ENCODE results near the gene TUBA4A. TPM values are rescaled to one million over a fixed set of nuclear protein-coding genes. Genes with fewer than 3 reads are reported as not detected.

Gene TUBA4A
- 229 TPM for polyA plus RNA-seq

DNA sequence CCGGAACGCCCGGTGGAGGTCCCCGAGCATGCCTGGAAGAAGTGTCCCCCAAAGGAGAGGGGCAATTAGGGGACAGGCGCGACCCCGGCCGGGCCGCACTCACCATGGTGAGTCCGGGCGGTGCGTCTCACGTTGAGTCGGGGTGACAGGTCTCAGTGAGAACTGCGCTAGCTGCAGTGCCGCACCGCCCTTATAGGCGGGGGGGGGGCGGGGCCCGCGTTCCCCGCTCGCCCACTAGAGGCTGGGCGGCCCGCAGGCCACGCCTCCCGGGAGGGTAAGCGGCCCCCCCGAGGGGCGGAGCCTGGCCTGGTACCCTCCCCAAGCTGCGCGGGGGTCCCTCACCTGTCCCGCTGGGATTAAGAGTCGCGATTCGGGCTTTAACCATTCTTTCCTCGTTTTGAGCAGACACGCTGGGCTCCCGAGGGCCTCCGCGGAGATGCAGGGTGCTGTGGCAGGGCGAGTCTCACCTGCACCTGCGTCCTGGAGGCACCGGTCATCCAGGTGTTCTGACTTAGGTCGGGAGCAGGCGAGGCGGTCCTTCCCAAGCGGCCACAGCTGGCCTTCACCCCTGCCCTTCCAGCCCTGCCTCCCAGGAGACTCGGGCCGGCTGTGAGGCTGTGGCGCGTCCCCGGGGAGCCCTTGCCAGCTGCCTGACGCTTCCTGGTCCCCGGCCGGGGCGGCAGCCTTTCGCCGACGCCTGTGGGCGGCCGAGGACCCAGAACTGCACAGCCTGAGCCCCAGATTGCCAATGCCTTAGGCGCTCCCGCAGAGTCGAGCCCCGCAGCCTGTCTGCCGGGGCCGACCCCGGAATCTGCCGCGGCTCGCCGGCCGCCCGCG is at the start of gene TUBA4A:
TSS of gene TUBA4A (minus strand) at position 166 of the 837 bp plus-strand sequence. CDS start at position 106, 60 bp downstream.
- peak within 1 kb of the TSS; percentile 84 to 97 (median 95) for H3K4me3 Mint-ChIP-seq
- no peaks in the 10 kb centered on the region for H3K9me3 Mint-ChIP-seq
- peaks cover 29 to 42% (median 36%) of the 10 kb centered on the region in 3 donors for H3K4me1 Mint-ChIP-seq
- peaks cover 6% of the 10 kb centered on the region for H3K36me3 Mint-ChIP-seq
- H3K27ac Mint-ChIP-seq, result peak within 1 kb of the TSS; percentile 88 to 99 (median 88)
- H3K27me3 Mint-ChIP-seq, result no peaks in the 10 kb centered on the region

DNA sequence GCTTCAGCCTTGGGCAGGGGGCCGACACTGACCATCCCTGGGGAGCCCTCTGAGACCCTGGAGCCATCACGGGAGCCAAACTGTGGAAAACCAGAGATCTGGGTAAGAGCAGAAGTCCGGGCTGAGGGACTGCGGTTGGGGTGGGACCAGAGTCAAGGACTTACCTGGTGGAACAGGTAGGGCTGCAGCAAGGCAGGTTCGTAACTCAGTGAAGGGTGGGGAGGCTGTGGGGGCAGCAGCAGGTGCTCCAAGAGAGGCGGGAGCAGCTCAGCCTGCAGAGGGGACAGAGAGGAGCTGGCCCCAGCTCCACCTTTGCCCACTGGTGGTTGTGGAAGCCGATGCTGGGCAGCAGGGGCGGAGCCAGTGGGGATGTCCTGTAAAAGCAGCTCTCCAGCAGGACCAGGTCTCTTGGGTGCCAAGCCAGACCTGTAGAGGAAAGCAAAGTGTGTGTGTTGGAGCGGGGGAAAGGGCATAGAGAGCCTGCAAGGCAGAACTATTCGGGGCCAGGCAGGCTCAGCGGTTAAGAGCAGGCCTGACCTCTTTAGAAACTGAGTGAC is 48.8 kb upstream of the TUBA4A start:
- H3K4me3 Mint-ChIP-seq, result no peak overlapping the region
- peaks cover 1 to 4% (median 2%) of the 10 kb centered on the region in 3 donors for H3K4me1 Mint-ChIP-seq
- H3K27me3 Mint-ChIP-seq, result peaks cover 29% of the 10 kb centered on the region
- no peaks in the 10 kb centered on the region for H3K36me3 Mint-ChIP-seq
- H3K9me3 Mint-ChIP-seq, result no peaks in the 10 kb centered on the region
- no peak overlapping the region for H3K27ac Mint-ChIP-seq

DNA sequence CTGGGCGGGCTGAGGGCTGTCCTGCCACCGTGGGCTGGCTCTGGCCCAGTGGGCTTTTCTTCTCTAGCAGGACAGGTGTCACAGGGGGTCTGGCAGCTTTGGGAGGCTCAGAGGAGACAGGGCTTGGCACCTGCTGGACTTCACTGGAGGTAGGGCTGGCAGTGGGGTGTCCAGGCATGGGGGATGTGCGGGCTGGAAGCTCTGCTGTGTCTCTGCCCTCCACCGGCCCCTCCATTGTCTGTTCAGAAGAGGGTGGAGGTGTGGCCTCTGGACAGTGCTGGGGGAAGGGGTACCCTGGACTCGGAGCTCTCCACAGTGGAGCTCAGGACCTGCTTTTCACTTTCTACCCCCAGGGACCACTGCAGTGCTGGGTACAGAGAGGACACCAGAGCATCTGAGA is 46.3 kb upstream of the TUBA4A start:
- Mint-ChIP-seq H3K27ac (no peak overlapping the region), H3K9me3 (no peaks in the 10 kb centered on the region), H3K27me3 (peaks cover 18% of the 10 kb centered on the region), H3K4me3 (no peak overlapping the region), H3K36me3 (no peaks in the 10 kb centered on the region), H3K4me1 (peaks cover 1 to 10% (median 6%) of the 10 kb centered on the region in 3 donors)

DNA sequence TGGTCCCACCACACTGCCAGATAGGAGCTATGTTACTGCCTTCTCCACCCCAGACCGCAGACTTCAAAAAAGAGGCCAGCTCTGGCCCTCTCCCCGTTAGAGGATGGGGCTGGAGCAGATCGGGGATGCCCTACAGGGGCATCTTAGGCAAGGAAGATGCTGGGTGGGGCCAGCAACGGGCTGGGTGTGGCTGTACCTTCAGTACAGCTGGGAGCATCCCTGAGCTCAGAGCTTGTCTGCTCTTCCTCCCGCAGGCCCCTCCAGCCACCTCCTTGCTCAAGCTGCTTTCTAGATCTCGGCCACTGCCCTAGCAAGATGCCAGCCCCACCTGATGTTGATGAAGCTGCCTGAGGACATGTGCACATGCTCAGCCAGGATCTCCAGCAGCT is 45.6 kb upstream of the TUBA4A start:
- no peaks in the 10 kb centered on the region for H3K9me3 Mint-ChIP-seq
- no peak overlapping the region for H3K4me3 Mint-ChIP-seq
- H3K27me3 Mint-ChIP-seq, result peaks cover 16% of the 10 kb centered on the region
- H3K4me1 Mint-ChIP-seq, result peaks cover 1 to 11% (median 6%) of the 10 kb centered on the region in 3 donors
- H3K27ac Mint-ChIP-seq, result no peak overlapping the region
- no peaks in the 10 kb centered on the region for H3K36me3 Mint-ChIP-seq

DNA sequence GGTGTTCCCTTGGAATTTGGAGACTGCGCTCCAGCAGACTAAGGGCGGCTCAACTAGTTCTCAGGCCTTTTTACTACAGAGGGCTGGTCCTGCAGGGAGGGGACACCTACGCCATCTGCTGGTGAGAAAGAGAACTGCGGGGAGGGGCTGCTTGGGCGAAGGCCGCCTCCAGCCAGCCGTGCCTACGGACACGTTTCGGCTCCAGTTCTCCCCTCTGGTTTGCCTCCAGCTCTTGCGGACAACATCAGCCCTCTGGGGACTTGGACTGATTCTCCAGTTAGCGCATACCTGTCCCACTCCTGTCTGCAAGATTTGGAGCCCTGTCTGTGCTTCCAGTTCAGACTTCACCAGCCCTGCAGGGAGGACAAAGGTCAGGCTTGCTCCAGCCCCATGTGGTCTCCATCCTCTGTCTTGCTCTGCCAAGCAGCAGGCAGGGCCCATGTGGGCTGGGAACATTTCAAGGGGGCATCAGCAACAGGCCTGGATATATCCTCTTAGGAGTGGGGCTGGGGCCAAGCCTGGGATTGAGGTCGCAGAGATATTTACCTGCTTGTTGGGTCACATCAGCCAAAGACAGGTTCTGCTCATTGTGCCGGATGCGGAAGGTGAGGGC is 45.1 kb upstream of the TUBA4A start:
- Mint-ChIP-seq H3K27ac (peak overlapping the region in 1 of 3 donors; percentile 56), H3K9me3 (no peaks in the 10 kb centered on the region), H3K4me3 (no peak overlapping the region), H3K27me3 (peaks cover 16% of the 10 kb centered on the region), H3K4me1 (peaks cover 6 to 11% (median 7%) of the 10 kb centered on the region in 3 donors), H3K36me3 (no peaks in the 10 kb centered on the region)

DNA sequence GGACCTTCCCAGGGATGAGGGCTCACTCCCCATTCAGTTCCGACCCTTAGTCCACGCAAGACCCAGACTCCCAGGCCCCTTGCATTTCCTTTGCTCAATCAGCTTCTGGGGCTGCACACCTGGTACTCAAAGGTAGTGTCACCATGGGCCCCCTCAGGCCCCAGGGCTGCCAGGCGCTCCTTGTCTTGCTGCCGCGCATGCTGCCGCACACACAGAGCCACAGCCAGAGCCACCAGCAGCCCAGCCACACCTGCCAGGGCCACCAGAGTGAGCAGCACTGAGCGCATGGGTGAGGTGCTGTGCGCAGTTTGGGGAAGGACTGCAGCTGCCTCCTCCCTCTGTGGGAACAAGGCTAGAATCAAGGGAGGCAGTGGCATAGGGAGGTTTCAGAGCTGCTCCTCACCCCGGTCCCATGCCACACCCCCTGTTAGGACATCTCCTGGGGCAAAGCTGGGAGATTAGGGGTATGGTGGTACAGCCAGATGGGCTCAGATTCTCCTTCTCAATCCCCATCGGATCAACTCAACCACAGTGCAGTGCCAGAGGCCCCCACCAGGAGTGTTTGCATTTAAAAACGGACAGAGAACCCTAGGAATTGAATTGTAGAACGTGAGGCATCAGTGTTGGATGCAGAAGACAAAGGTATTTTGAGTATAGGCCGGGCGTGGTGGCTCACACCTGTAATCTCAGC is 44.2 kb upstream of the TUBA4A start:
- Mint-ChIP-seq H3K4me1 (peaks cover 6 to 11% (median 7%) of the 10 kb centered on the region in 3 donors), H3K36me3 (no peaks in the 10 kb centered on the region), H3K4me3 (peak overlapping the region in 1 of 4 donors; percentile 37), H3K27ac (peak overlapping the region in 1 of 3 donors; percentile 77), H3K27me3 (peaks cover 16% of the 10 kb centered on the region), H3K9me3 (no peaks in the 10 kb centered on the region)

DNA sequence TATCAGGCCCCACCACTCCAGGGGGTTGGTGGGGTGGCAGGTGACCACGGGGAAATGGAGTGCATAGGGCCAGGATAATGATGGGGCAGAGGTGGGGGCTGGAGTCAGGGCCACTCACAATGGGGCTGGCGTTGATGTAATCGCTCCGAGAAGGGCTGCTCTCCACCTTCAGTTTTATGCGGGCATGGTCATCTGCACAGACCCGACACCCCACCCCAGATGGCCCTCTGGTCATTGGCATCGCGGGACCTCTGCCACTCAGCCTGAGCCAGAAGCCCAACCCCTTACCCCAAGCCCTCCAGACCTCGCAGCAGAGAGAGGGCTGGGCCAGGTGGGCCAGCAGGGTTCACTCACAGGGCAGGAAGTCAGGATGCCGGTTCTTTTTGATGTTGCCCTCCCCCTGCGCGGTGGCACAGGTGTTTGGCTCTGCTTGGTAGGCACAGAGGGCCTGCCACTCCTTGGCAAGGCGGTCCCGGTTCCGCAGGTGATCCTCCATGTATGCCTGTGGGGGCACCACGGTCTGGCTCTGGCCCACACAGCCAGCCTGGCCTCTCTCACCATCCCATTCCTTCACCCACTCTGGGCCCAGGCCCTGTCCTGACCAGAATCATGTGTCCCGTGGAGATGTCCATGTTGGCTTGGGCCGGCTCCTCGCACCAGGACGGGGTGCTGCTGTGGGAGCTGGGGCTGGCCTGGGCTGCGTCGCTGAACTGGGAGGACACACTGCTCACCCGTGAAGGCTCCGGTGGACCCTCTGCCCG is 43.1 kb upstream of the TUBA4A start:
- H3K27ac Mint-ChIP-seq, result no peak overlapping the region
- no peaks in the 10 kb centered on the region for H3K36me3 Mint-ChIP-seq
- no peaks in the 10 kb centered on the region for H3K9me3 Mint-ChIP-seq
- H3K4me3 Mint-ChIP-seq, result no peak overlapping the region
- H3K4me1 Mint-ChIP-seq, result peaks cover 6 to 11% (median 7%) of the 10 kb centered on the region in 3 donors
- peaks cover 13% of the 10 kb centered on the region for H3K27me3 Mint-ChIP-seq

DNA sequence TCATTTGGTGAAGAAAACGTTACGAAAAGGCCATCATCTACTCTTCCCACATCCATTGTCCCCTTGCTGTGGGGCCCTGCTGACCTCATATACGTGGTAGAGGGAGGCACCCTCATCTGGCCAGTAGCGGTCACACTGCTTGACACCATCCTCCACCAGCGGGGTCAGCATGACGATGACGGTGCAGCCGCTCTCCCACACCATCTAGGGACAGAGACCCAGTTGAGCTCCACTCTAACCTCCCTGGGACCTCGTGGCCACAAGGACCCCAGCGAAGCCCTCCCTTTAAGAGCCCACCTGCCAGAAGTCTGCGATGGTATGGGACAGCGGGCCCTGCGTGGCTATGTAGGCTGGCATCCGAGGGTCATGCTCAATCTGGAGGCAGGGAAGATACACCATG is 42.4 kb upstream of the TUBA4A start:
- Mint-ChIP-seq H3K4me3 (peak overlapping the region in 1 of 4 donors; percentile 31), H3K27me3 (peaks cover 6% of the 10 kb centered on the region), H3K4me1 (peaks cover 6 to 11% (median 7%) of the 10 kb centered on the region in 3 donors), H3K9me3 (no peaks in the 10 kb centered on the region), H3K36me3 (no peaks in the 10 kb centered on the region), H3K27ac (no peak overlapping the region)

DNA sequence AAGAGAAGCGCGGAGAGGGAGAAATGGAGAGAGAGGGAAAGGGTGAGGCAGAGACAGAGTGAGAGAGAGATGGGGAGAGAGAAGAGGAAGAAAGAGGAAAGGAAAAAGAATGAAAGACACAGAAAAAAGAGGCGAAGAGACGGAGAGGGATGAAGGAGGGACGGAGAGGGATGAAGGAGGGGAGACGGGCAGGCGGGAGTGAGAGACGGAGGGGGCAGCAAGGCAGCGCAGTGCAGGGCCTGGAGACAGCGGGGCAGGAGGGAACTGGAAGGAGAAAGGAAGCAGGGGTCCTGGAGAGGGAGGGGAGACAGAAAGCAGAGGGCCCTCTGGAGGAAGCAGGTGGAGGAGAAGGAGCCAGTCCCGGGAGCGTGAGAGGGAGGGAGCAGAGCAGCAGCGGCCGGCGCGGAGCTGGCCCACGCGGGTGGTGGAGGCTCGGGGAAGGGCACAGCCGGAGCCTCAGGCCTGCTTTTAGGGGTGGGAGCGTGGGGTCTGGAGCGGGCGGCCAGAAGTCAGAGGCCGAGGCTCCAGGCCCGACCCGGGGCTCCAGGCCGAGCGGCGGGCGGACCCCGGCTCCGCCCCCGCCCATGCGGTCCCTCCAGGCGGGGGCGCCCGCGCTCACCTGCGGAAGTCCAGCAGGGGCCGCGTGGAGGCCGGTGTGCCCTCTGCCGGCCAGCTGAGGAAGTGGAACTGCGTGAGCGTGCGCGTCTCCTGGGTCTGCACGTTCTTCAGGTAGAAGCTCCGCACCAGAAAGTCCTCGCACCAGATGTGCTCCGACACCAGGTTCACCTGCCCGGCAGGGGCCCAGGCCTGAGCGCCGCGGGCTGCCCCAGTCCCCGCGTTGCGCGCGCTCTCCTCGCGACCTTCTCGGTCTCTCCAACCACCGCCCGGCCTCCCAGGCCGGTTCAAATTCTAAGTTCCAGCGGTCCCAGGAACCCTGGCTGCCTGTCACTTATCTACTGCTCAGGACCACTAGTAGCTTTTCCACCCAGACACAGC is 40.9 kb upstream of the TUBA4A start:
- peaks cover 6 to 11% (median 7%) of the 10 kb centered on the region in 3 donors for H3K4me1 Mint-ChIP-seq
- no peaks in the 10 kb centered on the region for H3K9me3 Mint-ChIP-seq
- no peaks in the 10 kb centered on the region for H3K36me3 Mint-ChIP-seq
- peak overlapping the region; percentile 53 to 86 (median 61) for H3K27ac Mint-ChIP-seq
- no peaks in the 10 kb centered on the region for H3K27me3 Mint-ChIP-seq
- peak overlapping the region; percentile 25 to 87 (median 66) for H3K4me3 Mint-ChIP-seq

DNA sequence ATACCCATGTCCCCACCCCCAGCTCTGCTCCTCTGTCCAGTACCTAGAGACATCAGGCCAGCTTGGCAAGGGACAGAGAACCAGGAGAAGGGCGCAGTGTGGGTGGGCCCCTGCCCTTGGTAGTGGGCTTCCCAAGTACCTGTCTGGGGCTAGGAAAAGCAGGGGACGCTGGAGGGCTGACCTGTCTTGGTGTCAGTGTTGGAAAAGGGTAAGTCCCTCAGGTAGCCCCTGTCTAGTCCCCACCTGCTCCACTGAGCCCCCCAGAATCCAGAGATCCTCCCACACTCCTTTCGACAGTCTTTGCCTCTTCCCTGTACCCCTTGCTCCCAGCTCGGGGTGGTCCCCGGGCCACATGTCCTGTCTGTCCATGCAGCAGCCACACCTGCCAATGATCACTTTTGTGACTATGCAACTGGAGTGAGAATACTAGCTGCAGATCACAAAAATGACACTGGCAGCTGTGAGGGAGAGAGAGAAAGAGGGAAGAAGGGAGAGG is 40.1 kb upstream of the TUBA4A start:
- Mint-ChIP-seq H3K36me3 (no peaks in the 10 kb centered on the region), H3K4me1 (peaks cover 6 to 10% (median 7%) of the 10 kb centered on the region in 3 donors), H3K27me3 (no peaks in the 10 kb centered on the region), H3K9me3 (no peaks in the 10 kb centered on the region), H3K27ac (no peak overlapping the region), H3K4me3 (peak overlapping the region in 3 of 4 donors; percentile 21 to 72 (median 58))

DNA sequence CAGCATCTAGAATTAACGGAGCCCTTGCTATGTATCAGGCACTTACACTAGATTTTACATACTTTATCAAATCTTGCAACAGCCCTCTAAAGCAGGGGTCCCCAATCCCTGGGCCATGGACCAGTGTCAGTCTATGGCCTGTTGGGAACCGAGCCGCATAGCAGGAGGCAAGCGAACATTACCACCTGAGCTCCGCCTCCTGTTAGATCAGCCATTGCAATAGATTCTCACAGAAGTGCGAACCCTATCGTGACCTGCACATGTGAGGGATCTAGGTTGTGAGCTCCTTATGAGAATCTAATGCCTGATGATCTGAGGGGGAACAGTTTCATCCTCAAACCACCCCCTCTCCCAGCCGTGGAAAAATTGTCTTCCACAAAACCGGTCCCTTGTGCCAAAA is 38.9 kb upstream of the TUBA4A start:
- H3K36me3 Mint-ChIP-seq, result no peaks in the 10 kb centered on the region
- no peak overlapping the region for H3K27ac Mint-ChIP-seq
- peak overlapping the region in 1 of 4 donors; percentile 67 for H3K4me3 Mint-ChIP-seq
- H3K4me1 Mint-ChIP-seq, result peaks cover 5 to 7% (median 5%) of the 10 kb centered on the region in 3 donors
- no peaks in the 10 kb centered on the region for H3K9me3 Mint-ChIP-seq
- H3K27me3 Mint-ChIP-seq, result no peaks in the 10 kb centered on the region

DNA sequence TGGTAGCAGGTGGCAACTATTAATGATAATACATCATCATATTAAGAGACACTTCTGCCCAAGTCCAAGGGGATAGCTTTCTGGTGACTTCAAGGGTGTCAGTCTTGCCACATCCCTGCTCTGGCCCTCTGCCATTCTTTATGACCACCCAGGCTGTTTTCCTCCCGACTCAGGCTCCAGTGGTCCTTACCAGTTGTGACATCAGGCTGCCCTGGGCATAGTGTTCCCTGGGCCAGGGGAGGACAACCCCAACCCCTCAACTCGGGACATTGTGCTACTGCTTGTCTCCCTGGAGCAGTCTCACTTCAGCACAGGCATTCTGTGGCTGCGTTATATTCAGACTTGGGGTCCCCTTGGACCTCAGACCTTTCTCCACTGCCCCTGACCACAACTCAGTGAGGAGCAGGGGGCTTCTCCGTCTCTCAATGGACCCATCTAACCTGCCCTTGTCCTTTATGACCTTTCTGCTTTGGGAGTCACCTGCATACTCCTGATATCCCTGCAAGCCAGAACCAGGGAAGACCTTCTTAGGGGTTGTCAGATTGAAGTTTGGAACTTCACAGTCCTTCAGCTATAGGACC is 38.3 kb upstream of the TUBA4A start:
- Mint-ChIP-seq H3K9me3 (no peaks in the 10 kb centered on the region), H3K4me3 (peak overlapping the region in 1 of 4 donors; percentile 67), H3K36me3 (no peaks in the 10 kb centered on the region), H3K27me3 (no peaks in the 10 kb centered on the region), H3K4me1 (peaks cover 5 to 7% (median 5%) of the 10 kb centered on the region in 3 donors), H3K27ac (peak overlapping the region in 1 of 3 donors; percentile 13)

DNA sequence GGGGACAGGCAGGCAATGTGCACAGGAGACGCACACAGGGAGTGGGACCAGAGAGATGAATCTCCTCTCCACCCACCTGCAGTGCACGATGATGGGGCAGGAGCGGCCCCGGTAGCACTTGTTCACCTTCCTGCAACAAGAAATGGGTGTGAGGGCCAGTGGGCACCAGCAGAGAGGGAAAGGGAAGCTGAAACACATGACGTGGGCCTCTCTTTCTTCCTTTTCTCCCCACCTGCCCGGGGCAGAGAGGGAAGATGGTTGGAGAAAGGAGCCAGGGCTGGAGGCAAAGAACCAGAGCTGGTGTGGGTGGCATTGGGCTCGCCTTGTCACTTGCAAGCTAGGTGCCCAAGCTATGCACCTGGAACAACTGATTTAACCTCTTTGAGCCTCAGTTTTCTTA is 37.7 kb upstream of the TUBA4A start:
- peak overlapping the region in 1 of 3 donors; percentile 13 for H3K27ac Mint-ChIP-seq
- no peaks in the 10 kb centered on the region for H3K36me3 Mint-ChIP-seq
- no peak overlapping the region for H3K4me3 Mint-ChIP-seq
- no peaks in the 10 kb centered on the region for H3K27me3 Mint-ChIP-seq
- peaks cover 5 to 7% (median 5%) of the 10 kb centered on the region in 3 donors for H3K4me1 Mint-ChIP-seq
- no peaks in the 10 kb centered on the region for H3K9me3 Mint-ChIP-seq
